Fibroblast of lung (primary cell): ENCODE measurements around the gene HAPLN2.

Experiments
- EZH2 ChIP-seq: IDR thresholded peaks from 2 replicates; pipeline ENCODE4 v1.5.1; 2012; ENCODE audit warnings: low read length, control low read depth, mild to moderate bottlenecking; ENCODE audit errors: missing control alignments
- TF ChIP-seq, protein P1 (sequence below), 2 donors: IDR thresholded peaks in 1 of 2; conservative IDR thresholded peaks in 1 of 2; 1 replicate in 1 of 2; 2 replicates in 1 of 2; pipeline ENCODE4 v1.5.1; 2011 to 2012; ENCODE audit warnings: low read length in 2 of 2, control low read depth in 1 of 2, inconsistent platforms in 1 of 2, low read depth in 1 of 2, mild to moderate bottlenecking in 1 of 2

GRCh38 chr1:156629823-156630449 is 10.7 kb downstream of the HAPLN2 start:
- TF ChIP-seq, protein P1, sequence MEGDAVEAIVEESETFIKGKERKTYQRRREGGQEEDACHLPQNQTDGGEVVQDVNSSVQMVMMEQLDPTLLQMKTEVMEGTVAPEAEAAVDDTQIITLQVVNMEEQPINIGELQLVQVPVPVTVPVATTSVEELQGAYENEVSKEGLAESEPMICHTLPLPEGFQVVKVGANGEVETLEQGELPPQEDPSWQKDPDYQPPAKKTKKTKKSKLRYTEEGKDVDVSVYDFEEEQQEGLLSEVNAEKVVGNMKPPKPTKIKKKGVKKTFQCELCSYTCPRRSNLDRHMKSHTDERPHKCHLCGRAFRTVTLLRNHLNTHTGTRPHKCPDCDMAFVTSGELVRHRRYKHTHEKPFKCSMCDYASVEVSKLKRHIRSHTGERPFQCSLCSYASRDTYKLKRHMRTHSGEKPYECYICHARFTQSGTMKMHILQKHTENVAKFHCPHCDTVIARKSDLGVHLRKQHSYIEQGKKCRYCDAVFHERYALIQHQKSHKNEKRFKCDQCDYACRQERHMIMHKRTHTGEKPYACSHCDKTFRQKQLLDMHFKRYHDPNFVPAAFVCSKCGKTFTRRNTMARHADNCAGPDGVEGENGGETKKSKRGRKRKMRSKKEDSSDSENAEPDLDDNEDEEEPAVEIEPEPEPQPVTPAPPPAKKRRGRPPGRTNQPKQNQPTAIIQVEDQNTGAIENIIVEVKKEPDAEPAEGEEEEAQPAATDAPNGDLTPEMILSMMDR (conservative IDR thresholded peaks at IDR 0.05 in 1 of 2, IDR thresholded peaks at IDR 0.05 in 1 of 2; ENCODE audit: low read depth in 1 of 2, low read length in 2 of 2) = no peak
- no peak for TF ChIP-seq EZH2
